GM18505 (cell line): Measurements from ENCODE around the gene TYMP.
"Not testable (repeated sequence)": the region's sequence is repeated elsewhere in the genome, so short reads cannot be mapped to it uniquely, and the experiment has no call there.

ENCODE experiments used
- ATAC-seq: cut with Tn5 transposase; IDR thresholded peaks from one replicate; pipeline ENCODE4 v1.9.1; 2021; ENCODE audit not compliant: unreplicated experiment
- POLR2A ChIP-seq: IDR thresholded peaks from 4 replicates; pipeline ENCODE4 v1.6.1; 2011; ENCODE audit warnings: borderline replicate concordance; ENCODE audit not compliant: insufficient read depth, insufficient read length; ENCODE audit errors: extremely low read depth

The TYMP gene

GRCh38 chr22:50544078-50544745 is 14.4 kb upstream of the TYMP start:
- ATAC-seq: no peak
- TF ChIP-seq POLR2A: no peak

GRCh38 chr22:50542416-50542927 is 12.7 kb upstream of the TYMP start:
- TF ChIP-seq POLR2A: peak; percentile 62
- no peak for ATAC-seq

- ATAC-seq: not testable (repeated sequence)
- peak; percentile 28 for TF ChIP-seq POLR2A
Observed at GRCh38 chr22:50541667-50542026, 11.8 kb upstream of the TYMP start.

GRCh38 chr22:50540381-50540780 is 10.6 kb upstream of the TYMP start:
- TF ChIP-seq POLR2A: no peak

GRCh38 chr22:50537765-50538164 is 8.0 kb upstream of the TYMP start:
- ATAC-seq: no peak
- no peak for TF ChIP-seq POLR2A

More at GRCh38 chr22:50540381-50540780, 10.6 kb upstream of the TYMP start:
- ATAC-seq: no peak

GRCh38 chr22:50536226-50536625 is 6.4 kb upstream of the TYMP start:
- no peak for ATAC-seq
- no peak for TF ChIP-seq POLR2A

- no peak for TF ChIP-seq POLR2A
- no peak for ATAC-seq
Observed at GRCh38 chr22:50535113-50535512, 5.3 kb upstream of the TYMP start.

GRCh38 chr22:50533856-50534711 is 4.3 kb upstream of the TYMP start:
- peak; percentile 20 for TF ChIP-seq POLR2A
- not testable (repeated sequence) for ATAC-seq

- no peak for ATAC-seq
- TF ChIP-seq POLR2A: no peak
Observed at GRCh38 chr22:50532824-50533796, 3.3 kb upstream of the TYMP start.

GRCh38 chr22:50531962-50532674 is 2.3 kb upstream of the TYMP start:
- TF ChIP-seq POLR2A: no peak
- no peak for ATAC-seq

GRCh38 chr22:50531546-50531961 is 1.7 kb upstream of the TYMP start:
- no peak for ATAC-seq
- peak; percentile 51 for TF ChIP-seq POLR2A

- ATAC-seq: no peak
- TF ChIP-seq POLR2A: peak; percentile 84
Observed at GRCh38 chr22:50530877-50531545, 1.2 kb upstream of the TYMP start.
